LNCAP (cell line): Measurements from ENCODE around the gene ANO6.

Experiments
- CTCF ChIP-seq: fragments of 450-650 bp; IDR thresholded peaks from 2 replicates; pipeline ENCODE4 v1.5.1; 2017; ENCODE audit warnings: mild to moderate bottlenecking

Gene ANO6

GRCh38 chr12:45415393-45415817, 199.5 kb downstream of the ANO6 start:
- no peak for TF ChIP-seq CTCF

GRCh38 chr12:45416126-45416525, 200.2 kb downstream of the ANO6 start:
- TF ChIP-seq CTCF: no peak

- no peak for TF ChIP-seq CTCF
Observed at GRCh38 chr12:45418520-45418919, 202.6 kb downstream of the ANO6 start.

GRCh38 chr12:45419317-45419814, 203.5 kb downstream of the ANO6 start:
- TF ChIP-seq CTCF: no peak

GRCh38 chr12:45421736-45422135, 205.8 kb downstream of the ANO6 start:
- TF ChIP-seq CTCF: no peak

GRCh38 chr12:45423931-45424330, 208.0 kb downstream of the ANO6 start:
- TF ChIP-seq CTCF: no peak

- no peak for TF ChIP-seq CTCF
Observed at GRCh38 chr12:45425426-45425825, 209.5 kb downstream of the ANO6 start.

GRCh38 chr12:45426294-45426693, 210.4 kb downstream of the ANO6 start:
- no peak for TF ChIP-seq CTCF
